Measurements from ENCODE around the gene NR4A3.
"Not testable (repeated sequence)": the region's sequence is repeated elsewhere in the genome, so short reads cannot be mapped to it uniquely, and the experiment has no call there.

NR4A3 gene

DNA sequence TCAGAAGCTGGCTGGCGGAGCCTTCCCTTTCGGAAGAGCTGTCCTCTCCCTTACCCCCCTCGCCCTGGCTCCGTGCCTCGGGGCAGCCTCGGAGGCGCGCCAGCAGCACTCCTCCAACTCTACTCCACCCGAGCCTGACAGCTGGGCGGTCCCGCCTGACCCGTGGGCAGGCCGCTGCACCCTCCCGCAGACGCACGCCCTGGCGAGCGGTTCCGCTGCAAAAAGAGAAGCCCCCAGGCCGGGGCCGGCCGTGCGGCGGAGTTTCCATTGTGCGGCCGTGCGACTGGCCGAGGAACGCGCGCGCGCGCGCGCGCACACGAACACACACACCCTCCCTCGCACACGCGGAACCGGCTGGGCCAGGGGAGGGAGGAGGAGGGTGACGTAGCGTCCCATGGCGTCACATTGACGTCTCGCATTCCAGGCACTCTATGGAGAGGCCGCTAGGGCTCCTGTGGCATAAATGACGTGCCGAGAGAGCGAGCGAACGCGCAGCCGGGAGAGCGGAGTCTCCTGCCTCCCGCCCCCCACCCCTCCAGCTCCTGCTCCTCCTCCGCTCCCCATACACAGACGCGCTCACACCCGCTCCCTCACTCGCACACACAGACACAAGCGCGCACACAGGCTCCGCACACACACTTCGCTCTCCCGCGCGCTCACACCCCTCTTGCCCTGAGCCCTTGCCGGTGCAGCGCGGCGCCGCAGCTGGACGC lies at the start of gene NR4A3:
NR4A3 (plus strand) TSS at position 490 of the 713 bp plus-strand sequence. CDS start 6,158 bp downstream, outside the sequence.
- TF ChIP-seq, protein P1, sequence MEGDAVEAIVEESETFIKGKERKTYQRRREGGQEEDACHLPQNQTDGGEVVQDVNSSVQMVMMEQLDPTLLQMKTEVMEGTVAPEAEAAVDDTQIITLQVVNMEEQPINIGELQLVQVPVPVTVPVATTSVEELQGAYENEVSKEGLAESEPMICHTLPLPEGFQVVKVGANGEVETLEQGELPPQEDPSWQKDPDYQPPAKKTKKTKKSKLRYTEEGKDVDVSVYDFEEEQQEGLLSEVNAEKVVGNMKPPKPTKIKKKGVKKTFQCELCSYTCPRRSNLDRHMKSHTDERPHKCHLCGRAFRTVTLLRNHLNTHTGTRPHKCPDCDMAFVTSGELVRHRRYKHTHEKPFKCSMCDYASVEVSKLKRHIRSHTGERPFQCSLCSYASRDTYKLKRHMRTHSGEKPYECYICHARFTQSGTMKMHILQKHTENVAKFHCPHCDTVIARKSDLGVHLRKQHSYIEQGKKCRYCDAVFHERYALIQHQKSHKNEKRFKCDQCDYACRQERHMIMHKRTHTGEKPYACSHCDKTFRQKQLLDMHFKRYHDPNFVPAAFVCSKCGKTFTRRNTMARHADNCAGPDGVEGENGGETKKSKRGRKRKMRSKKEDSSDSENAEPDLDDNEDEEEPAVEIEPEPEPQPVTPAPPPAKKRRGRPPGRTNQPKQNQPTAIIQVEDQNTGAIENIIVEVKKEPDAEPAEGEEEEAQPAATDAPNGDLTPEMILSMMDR (IDR thresholded peaks at IDR 0.05; ENCODE audit: insufficient read depth, missing control alignments) = no peak
- FAIRE-seq (no peak), DNase-seq (ENCODE audit: insufficient read length, low spot score) (peak; percentile 61)

DNA sequence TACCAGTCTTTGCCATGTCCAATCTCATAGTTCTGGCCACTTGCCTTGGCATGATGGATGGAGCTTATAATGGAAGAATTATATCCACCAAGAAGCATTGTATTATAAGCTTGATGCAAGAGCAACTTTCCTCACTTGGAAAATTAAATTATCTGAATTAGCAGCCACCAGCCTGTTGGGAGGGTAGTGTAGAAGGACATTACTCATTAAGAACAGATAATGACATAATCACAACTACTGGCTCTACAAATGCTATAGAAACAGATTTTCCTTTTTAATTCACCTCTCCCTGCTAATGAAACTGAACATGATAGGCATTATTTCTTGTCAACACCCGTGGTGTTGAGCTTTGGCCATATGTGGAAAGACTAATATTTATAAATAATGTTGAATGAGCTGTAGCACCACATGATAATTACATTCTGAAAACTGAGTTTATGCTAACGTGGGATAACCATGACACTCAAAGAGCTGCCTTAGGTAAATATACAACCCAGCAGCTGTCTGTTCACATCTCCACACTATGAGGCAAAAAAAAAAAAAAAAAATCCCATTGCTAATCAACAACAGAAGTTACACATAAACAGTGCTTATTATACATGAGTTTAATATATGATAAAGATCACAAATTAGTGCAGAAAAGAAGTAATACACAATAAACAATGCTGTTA lies 48.1 kb upstream of the NR4A3 start:
- FAIRE-seq = no peak
- no peak for DNase-seq (ENCODE audit: insufficient read length, low spot score)
- TF ChIP-seq, protein P1 (IDR thresholded peaks at IDR 0.05; ENCODE audit: insufficient read depth, missing control alignments) = no peak

DNA sequence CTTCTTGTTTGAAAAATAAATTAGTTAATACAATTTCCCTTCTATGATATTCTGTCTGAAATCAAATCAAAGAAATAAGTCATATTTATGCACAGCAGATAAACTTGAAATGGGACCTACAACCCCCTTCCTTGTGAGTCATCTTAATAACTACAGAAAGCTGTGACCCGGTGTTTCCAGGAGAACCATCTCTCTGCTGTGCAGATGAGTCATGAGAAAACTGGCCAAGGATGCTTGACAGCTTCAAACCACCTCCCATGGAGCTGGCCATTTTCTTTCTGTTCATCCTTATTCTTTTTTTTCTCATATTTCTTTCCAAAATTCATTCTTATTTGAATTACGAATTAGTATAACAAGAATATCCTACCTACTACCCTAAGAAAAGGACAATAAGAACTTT lies 43.4 kb upstream of the NR4A3 start:
- DNase-seq (ENCODE audit: insufficient read length, low spot score) = no peak
- no peak for FAIRE-seq
- TF ChIP-seq, protein P1 (IDR thresholded peaks at IDR 0.05; ENCODE audit: insufficient read depth, missing control alignments) = no peak

DNA sequence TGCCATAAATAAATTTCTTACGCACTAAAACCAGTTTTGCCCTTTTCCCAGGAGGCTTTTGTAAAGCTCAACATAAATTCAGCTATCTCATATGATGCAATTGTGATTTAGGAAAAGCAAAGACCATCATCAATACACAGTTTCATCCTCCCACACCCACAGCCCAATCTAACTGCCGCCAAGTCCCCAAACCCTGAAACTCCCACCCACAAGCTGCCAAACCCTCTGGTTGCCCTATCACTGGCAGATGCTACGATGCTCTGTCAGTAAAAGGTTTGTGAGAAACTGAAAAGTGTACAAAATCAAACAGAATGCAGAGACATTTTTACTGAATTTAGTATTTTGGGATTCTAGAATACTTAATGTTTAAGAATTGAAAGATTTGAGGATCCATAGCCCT lies 42.8 kb upstream of the NR4A3 start:
- DNase-seq (ENCODE audit: insufficient read length, low spot score) = no peak
- FAIRE-seq = no peak
- TF ChIP-seq, protein P1 (IDR thresholded peaks at IDR 0.05; ENCODE audit: insufficient read depth, missing control alignments) = no peak

DNA sequence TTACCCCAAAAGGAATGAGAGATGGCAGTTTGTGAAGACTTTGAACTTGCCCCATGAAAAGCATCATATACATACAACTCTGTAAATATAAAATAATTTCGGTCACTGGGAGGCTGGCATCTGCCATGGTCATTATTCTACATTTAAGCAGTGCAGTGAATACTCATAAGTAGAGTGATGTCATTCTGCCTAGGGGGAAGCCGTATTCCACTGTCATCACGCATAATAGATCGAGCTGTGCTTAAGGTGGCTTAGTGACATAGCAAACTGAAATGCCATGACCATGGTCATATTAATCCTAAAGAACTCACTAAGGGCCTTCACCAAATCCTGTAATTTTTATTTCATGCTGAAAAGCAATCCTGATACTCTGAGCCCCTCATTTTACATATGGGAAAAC lies 42.4 kb upstream of the NR4A3 start:
- no peak for DNase-seq (ENCODE audit: insufficient read length, low spot score)
- TF ChIP-seq, protein P1 (IDR thresholded peaks at IDR 0.05; ENCODE audit: insufficient read depth, missing control alignments) = no peak
- no peak for FAIRE-seq

DNA sequence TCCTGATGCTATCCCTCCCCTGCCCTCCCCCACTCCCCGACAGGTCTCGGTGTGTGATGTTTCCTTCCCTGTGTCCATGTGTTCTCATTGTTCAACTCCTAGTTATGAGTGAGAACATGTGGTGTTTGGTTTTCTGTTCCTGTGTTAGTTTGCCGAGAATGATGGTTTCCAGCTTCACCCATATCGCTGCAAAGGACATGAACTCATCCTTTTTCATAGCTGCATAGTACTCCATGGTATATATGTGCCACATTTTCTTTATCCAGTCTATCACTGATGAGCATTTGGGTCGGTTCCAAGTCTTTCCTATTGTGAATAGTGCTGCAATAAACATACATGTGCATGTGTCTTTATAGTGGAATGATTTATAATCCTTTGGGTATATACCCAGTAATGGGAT lies 39.3 kb upstream of the NR4A3 start:
- DNase-seq (ENCODE audit: insufficient read length, low spot score); FAIRE-seq: not testable (repeated sequence)

DNA sequence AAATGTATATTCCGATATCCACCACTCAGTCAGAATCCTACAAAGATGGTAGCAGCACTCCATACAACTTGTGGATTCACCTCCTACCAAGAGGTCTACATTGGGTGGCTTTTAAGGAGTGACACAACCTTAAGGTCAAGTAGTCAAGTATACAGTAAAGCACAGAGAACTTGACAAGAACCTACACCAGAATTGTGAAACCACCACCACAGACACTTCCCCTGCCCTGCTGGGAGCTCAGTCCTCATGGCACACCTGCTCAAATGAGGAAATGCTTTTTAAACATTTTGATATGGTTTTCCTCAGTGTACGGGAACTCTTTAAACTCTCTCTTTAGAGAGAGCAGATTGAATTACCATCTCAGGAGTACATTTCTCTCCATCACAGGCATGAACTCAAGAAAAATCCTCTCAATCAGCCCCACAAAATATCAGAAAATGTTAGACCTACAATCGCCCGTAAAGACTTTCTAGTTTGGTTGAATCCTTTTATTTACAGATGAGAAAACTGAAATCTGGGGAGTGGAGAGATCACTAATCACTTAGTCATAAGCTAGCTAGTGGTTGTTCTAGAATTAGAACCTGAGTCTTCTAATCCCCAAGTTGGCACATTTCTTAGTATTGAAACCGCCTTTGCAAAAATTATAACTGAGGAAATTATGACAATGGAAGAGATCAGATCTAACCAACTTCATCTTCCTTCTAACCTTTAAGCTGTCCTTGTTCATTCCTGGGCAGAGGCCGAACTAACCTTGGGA lies 38.5 kb upstream of the NR4A3 start:
- DNase-seq (ENCODE audit: insufficient read length, low spot score) = no peak
- no peak for FAIRE-seq
- TF ChIP-seq, protein P1 (IDR thresholded peaks at IDR 0.05; ENCODE audit: insufficient read depth, missing control alignments) = no peak

Measured in D721Med (cell line).